HG03565 (cell line): ENCODE measurements around the gene SYT1.

Experiments used
- ATAC-seq: cut with Tn5 transposase; IDR thresholded peaks from one replicate; pipeline ENCODE4 v1.9.1; 2021; ENCODE audit warnings: mild to moderate bottlenecking, moderate library complexity; ENCODE audit not compliant: unreplicated experiment

The SYT1 gene

DNA sequence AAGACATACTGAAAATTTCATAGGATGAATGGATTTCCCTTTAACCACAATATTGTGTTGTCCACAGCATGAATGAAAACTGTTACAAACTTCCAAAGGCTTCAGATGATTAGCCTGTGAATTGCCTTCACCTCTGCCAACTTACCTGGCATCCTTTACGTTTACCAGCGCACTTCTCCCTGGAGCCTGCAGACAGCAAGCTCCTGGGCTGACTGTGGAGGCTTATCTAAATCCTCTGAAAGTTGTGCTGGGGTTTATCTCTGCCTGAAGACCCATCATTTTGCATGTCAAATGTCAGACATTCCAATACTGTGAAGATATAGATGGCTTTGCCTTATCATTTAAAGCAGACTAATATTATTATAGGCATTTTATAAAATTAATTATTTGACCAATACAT lies 403.0 kb downstream of the SYT1 start:
- no peak for ATAC-seq

GRCh38 chr12:79274501-79275064 lies 410.0 kb downstream of the SYT1 start:
- no peak for ATAC-seq

- no peak for ATAC-seq
Measured at GRCh38 chr12:79275631-79276030, 411.1 kb downstream of the SYT1 start.

DNA sequence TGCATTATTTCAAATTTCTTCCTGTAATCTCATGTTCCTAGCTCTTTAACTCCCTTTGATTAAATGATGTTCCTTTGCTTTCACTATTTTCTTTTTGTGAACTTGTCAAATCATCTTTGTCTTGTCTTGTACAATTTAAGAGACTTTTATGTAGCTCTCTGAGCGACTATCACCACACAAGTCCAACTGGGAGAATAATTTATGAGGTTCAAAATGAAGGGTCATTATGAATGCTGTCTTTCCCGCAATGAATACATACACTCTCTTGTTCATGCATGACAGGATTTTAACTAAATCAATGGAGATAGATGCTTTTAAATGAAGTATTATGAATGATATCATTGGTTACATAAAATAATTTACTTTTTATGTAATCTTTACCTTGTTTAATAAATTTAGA lies 418.8 kb downstream of the SYT1 start:
- ATAC-seq, result no peak

DNA sequence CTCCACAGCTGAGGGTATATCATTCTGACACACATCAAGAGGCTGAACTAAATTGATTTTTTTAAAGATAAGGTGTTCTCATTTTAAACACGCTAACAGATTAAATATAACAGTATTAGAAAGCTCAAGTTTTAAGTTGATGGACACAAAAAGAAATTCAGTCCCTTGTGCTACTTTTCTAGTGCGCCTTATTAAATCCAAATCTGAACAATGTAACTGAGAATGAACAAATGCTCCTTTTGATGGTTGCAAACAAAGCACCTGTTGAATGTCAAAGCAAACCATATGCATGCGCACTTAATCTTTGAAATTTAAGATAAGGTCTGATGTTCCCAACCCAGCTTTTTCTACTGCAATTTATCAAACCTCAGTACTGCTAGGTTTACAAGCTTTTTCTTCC lies 424.3 kb downstream of the SYT1 start:
- no peak for ATAC-seq

GRCh38 chr12:79291711-79292110 lies 427.1 kb downstream of the SYT1 start:
- ATAC-seq, result no peak

DNA sequence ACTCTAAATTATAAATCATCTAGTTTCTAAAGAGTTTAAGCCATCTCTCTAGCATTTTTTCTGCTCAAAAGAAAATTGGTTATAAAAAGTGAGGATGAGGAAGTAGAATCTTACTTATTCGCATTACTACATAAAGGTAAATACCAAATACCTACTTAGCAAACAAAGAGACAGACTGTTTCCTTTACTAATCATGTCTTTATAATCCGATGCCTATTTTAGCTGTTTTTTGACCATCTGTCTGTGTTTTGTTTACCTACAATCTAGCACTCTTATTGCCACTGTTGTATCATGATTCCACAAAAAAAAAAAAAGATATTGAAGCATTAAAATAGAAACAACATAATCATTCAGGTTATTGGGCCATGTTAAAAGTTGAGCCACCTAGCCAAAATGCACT lies 430.0 kb downstream of the SYT1 start:
- no peak for ATAC-seq

GRCh38 chr12:79295572-79295971 lies 431.0 kb downstream of the SYT1 start:
- ATAC-seq, result no peak

- ATAC-seq, result no peak
Measured at GRCh38 chr12:79296133-79296532, 431.6 kb downstream of the SYT1 start.

GRCh38 chr12:79296871-79297270 lies 432.3 kb downstream of the SYT1 start:
- no peak for ATAC-seq

DNA sequence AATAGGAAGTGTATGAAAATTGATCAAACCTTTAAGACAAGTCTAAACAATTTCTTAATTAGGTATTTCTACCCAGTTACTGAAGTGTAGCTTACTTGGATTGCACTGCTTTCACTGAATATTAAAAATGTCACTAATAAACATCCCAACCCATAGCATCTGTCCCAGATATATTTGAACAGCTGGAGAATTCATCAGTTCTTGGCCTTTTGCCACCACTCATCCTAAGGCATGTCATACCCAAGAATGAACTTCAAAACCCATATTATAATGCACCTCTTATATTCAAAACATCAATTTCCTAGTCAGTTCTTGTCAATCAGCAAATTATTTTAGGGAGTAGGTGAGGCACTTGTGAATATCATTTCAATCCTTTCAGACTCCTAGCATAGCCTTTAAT lies 433.9 kb downstream of the SYT1 start:
- no peak for ATAC-seq

GRCh38 chr12:79299447-79300198 lies 435.0 kb downstream of the SYT1 start:
- ATAC-seq, result no peak

GRCh38 chr12:79300199-79300568 lies 435.6 kb downstream of the SYT1 start:
- ATAC-seq, result no peak

- ATAC-seq, result no peak
Measured at GRCh38 chr12:79301181-79301580, 436.6 kb downstream of the SYT1 start.

DNA sequence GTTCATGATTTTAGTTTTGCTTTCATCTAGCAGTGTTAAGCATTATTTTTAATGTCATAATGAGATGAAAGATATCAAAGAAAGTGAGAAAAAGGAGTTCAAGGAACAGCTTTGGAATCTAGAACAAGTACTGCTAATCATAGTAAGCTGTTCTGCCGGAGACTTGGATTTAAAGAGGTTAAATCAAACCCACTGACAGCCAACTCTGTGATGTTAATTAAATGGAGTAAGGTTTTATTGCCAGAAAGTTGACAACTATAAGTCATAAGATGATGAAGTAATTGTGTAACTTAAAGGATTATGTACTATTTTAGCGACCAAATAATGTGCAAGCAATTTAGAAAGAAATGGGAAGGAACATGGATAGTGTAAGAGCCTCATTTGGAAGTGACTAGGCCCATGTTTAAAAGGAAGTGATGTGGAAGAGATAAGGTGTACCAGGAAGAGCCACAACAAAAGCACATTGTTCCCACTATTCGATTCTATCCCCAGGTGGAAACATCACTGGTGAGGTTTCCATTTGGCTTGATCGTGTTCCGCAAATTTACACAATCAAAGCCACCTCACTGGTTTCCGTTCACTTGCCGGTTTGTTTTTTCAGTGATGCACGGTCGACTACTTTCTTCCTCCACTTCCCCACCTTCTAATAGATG lies 437.7 kb downstream of the SYT1 start:
- ATAC-seq, result no peak

DNA sequence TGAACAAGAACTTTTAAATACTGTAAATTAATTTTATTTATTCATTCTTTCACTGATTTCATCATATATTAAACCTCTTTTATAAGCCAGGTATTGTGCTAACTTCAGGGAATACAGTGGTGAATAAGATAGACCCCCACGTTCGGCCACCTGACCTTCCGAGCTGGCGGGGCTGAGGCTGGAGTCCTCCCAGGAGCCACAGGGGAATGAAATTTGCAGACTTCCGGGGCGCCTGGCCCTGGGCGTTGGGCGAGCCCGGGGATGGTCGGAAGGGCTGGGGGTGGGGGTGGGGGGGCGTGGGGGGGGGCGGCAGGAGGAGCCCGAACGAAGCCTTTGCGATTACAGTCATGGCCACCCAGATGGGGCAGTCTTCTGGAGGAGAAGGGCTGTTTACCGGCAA lies 442.8 kb downstream of the SYT1 start:
- no peak for ATAC-seq

GRCh38 chr12:79309039-79309438 lies 444.5 kb downstream of the SYT1 start:
- ATAC-seq, result no peak

- no peak for ATAC-seq
Measured at GRCh38 chr12:79317179-79317847, 452.7 kb downstream of the SYT1 start.

- no peak for ATAC-seq
Measured at GRCh38 chr12:79322905-79323304, 458.3 kb downstream of the SYT1 start.

GRCh38 chr12:79324571-79324970 lies 460.0 kb downstream of the SYT1 start:
- no peak for ATAC-seq

DNA sequence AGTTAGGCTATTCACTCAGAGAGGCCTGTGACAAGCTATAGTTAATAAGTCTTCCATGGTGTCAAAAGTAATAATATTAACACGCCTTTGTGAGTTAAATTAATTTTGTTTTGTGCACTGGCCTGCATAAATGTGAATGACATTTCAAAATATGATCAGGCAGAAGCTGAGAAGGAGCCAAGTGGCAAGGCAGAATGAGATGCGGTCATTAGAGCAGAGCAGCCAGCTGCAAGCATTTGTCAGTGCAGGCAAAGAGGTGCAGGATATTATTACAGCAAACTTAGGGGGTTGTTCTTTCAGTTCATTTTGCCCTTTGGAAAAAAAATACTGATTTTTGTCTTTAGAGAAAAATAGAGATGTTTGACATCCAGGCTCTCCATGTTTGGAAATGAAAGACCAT lies 461.6 kb downstream of the SYT1 start:
- no peak for ATAC-seq

DNA sequence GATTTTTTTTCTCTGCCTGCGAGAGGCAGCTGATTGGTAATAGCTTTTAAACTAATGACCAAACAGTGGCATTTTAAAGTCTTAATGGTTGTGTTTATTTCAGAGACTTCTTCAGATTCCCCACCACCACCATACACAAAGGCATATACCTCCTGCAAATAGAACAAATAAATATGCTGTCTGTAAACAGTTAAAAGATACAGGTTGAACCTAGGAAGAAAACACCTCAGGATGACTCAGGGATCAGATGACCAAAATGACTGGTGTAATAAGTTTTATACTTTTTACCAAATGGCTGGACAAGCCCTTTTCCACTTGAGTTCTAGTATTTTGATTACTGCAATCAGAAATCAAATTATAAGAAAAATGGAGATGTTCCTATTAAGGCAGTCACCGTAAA lies 462.1 kb downstream of the SYT1 start:
- no peak for ATAC-seq
